GM19023 (cell line): ENCODE results near the gene TNFAIP2.

Experiments
- ATAC-seq: cut with Tn5 transposase; IDR thresholded peaks from one replicate; pipeline ENCODE4 v1.9.1; 2021; ENCODE audit warnings: mild to moderate bottlenecking, moderate library complexity; ENCODE audit not compliant: unreplicated experiment

The TNFAIP2 gene

DNA sequence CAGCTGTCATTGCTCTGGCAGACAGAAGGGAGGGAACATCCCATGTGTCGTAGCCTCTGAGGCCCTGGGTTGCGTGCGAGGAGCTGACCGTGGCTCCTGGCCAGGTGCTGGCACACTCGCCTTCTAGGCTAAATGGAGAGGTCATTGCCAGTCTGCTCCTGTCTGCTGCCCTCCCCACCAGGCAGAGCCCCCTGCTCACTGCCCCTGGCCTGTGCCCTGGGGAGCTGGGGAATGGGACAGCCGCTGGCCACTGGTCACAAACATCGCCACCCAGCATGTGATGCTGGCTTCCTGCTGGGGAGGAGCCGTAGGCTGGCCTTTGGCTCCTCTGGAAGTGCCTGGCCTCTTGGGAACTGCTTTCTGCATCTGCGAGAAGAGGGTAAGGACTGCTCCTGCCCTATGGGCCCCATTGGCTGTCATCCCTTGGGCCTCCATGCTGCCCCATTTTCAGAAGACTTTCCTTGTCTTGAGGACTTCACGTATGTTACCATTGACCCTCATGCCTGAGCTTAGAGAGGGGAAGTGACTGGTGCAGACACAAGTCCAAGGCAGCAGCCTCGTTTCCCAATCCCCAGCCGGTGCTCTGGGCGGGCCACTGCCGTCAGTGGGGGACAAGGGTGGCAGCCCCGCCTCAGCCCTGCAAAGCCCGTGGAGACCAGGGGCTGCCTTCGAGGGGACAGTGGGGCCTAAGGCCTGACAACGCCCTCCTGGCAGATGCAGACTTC lies 2.0 kb upstream of the TNFAIP2 start:
- no peak for ATAC-seq

DNA sequence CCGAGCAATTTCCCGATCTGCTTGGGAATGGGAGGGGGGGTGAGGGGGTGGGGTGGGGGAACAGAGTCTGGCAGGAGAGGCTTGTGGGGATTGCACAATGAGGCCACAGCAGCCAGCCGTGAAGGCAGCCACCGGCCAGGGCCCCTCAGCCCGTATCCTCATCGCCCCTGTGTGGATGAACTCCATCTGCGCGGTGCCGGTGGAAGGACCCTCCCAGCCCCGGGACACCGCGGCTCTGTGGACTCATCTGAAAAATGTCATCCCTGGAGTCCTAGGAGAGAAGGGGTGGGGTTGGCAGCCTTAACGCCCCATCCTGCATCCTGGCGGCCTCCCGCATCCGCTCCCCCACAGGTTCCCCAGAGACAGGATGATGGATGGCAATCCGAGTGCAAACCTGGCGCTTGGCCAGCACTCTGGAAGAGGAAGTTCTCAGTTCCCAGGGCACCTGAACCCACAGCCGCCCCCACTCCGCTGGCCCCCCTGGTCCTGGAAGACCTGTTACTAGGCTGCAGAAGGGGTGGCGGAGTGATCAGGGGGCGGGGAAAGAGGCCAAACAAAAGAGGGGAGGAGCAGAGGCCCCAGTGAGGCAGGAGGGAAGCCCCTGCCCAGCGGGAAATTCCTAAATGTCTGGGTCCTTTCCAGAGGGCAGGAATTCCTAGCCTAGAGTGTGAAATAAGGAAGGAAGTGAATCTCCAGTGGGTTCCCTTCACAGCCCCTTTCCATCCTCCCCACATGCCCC lies 1.2 kb upstream of the TNFAIP2 start:
- no peak for ATAC-seq

DNA sequence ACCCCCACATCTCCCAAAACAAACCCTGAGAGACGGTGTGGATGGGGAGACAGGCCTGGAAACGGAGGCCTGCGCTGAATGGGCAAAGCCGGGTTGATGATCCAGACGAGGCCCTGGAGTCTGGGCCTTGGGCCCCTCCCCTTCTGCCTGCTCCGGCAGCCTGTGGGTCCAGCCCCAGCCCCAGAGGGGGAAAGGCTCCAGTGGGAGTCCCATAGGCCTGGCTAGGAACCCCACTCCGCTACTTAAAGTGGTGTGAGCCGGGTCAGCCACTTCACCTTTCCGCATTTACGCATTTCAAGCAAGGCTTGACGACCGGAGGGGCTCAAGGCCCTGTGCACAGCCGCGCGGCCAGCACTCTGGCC lies 695 bp upstream of the TNFAIP2 start:
- ATAC-seq = no peak

- ATAC-seq = no peak
These were observed 606 bp downstream of the TNFAIP2 start for GRCh38 chr14:103123634-103124500.

DNA sequence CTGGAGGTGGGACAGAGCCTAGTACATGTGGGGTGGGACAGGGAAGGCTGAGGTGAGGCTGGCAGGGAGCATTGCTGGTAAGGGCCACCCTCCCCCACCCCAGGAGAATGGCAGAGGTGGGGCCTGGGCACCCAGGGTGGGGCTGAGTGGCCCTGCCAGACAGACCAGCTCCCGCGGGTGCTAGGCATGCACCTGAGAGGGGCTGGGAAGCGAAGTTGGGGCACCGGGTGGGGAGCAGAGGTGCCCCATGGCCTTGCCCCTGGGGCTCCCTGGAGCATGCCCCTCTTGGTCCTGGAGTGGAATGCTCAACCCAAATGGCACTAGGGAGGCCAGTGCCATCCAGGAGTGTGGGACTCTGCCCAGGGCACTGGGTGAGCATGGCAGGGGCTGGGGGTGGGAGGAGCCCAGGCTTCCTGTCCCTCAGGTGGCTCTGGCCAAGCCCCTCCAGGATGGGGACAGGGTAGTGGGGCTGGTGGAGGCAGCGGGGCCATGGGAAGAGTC lies 1.3 kb downstream of the TNFAIP2 start:
- ATAC-seq = no peak

- ATAC-seq = no peak
These were observed 2.1 kb downstream of the TNFAIP2 start for GRCh38 chr14:103125098-103126070.

- no peak for ATAC-seq
These were observed 3.0 kb downstream of the TNFAIP2 start for GRCh38 chr14:103126088-103126872.

DNA sequence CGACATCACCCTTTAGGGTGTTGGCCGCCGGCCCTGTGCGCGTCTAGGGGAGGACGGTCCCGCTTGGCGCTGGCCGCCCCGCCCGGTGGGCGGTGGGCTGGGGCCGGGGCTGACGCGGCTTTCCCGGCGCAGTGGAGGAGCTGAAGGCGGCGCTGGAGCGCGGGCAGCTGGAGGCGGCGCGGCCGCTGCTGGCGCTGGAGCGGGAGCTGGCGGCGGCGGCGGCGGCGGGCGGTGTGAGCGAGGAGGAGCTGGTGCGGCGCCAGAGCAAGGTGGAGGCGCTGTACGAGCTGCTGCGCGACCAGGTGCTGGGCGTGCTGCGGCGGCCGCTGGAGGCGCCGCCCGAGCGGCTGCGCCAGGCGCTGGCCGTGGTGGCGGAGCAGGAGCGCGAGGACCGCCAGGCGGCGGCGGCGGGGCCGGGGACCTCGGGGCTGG lies 3.6 kb downstream of the TNFAIP2 start:
- ATAC-seq = no peak

DNA sequence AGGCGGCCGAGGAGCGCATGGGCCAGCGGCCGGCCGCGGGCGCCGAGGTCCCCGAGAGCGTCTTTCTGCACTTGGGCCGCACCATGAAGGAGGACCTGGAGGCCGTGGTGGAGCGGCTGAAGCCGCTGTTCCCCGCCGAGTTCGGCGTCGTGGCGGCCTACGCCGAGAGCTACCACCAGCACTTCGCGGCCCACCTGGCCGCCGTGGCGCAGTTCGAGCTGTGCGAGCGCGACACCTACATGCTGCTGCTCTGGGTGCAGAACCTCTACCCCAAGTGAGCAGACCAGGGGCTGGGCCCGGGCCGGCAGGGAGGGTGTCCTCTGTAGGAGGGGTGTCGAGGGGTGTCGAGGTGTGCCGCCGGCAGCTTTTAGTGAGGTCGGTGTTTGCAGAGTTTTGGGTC lies 4.1 kb downstream of the TNFAIP2 start:
- no peak for ATAC-seq

GRCh38 chr14:103127861-103128598 lies 4.8 kb downstream of the TNFAIP2 start:
- no peak for ATAC-seq

- no peak for ATAC-seq
These were observed 5.5 kb downstream of the TNFAIP2 start for GRCh38 chr14:103128631-103129300.

GRCh38 chr14:103129301-103130016 lies 6.2 kb downstream of the TNFAIP2 start:
- ATAC-seq = no peak

DNA sequence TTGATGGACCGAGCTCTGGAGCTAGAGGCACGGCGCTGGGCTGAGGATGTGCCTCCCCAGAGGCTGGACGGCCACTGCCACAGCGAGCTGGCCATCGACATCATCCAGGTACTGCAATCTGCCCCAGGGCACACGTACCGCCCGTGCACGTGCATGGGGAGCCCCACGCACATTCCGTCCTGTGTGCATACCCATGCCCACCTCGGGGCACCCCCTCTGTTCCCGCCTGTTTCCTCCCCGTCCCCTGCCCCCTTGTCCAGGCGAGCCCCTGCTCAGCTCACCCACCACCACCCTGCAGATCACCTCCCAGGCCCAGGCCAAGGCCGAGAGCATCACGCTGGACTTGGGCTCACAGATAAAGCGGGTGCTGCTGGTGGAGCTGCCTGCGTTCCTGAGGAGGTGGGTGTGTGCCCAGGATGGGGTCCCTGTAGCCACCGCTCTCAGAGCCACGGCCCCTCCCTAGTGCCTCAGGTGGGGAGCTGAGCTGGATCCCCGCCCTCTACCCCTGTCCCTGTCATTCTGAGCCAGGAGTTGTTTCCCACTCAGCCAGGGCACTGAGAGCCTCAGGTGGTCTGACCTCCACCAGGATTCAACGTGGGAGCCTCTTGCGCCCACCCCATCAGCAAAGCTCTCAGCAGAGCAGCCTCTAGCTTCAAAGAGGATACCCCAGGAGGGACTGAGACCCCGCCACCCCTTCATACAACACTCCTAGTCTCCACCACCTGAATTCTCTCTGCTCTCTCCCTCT lies 6.9 kb downstream of the TNFAIP2 start:
- ATAC-seq = no peak

GRCh38 chr14:103130965-103131364 lies 7.7 kb downstream of the TNFAIP2 start:
- no peak for ATAC-seq

DNA sequence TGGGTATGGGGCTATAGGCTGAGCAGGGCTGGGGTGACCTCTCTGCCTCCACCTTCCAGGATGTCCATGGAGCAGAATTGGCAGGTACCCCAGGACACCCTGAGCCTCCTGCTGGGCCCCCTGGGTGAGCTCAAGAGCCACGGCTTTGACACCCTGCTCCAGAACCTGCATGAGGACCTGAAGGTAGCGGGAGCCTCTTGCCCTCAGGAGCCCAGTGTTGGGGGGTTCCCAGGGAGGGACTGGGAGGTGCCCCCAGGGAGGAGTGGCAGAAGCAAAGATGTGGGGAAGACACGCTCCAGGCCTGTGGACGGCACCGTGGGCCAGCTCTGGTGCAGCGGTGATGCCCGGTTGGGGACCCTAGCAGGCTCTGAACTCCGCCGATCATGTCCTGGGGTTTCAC lies 8.3 kb downstream of the TNFAIP2 start:
- no peak for ATAC-seq

- ATAC-seq = no peak
These were observed 9.3 kb downstream of the TNFAIP2 start for GRCh38 chr14:103132381-103133209.
